ENCODE data around the gene C1orf21.

C1orf21 gene

GRCh38 chr1:184673305-184673704 lies 286.5 kb downstream of the C1orf21 start:
- Mint-ChIP-seq H3K4me3 (no peak overlapping the region), H3K27ac (no peak overlapping the region), H3K27me3 (ENCODE audit: low read depth) (peaks cover 9% of the 10 kb centered on the region), H3K4me1 (ENCODE audit: low read depth) (no peaks in the 10 kb centered on the region), H3K9me3 (no peaks in the 10 kb centered on the region), H3K36me3 (ENCODE audit: low read depth) (no peaks in the 10 kb centered on the region)

- Mint-ChIP-seq H3K4me1 (ENCODE audit: low read depth) (no peaks in the 10 kb centered on the region), H3K9me3 (peaks cover 9% of the 10 kb centered on the region), H3K4me3 (no peak overlapping the region), H3K27me3 (ENCODE audit: low read depth) (peaks cover 6% of the 10 kb centered on the region), H3K27ac (no peak overlapping the region), H3K36me3 (ENCODE audit: low read depth) (no peaks in the 10 kb centered on the region)
Observed at GRCh38 chr1:184677344-184677743, 290.5 kb downstream of the C1orf21 start.

Data from T-helper 1 cell treated with Interleukin-12 subunit alpha and Interleukin-12 subunit beta and Interleukin-4 antibody, amounts not matched to agents 30 μg/mL and 1 μg/mL, for 36 hours (primary cell).